AG04449 (cell line): ENCODE results near the gene UBTD1.

Experiments used
- CTCF ChIA-PET: fragments of 350-600 bp; formaldehyde crosslinking; extraction: SDS; loops from one replicate; lab custom pipeline; 2021; ENCODE audit warnings: antibody characterized with exemption; lab: Yijun Ruan, JAX
- POLR2A ChIA-PET: fragments of 400-600, 350-600 bp; formaldehyde crosslinking; extraction: SDS; loops from one replicate; lab custom pipeline; 2020; ENCODE audit warnings: antibody characterized with exemption, inconsistent platforms; lab: Yijun Ruan, JAX
- DNase-seq: peaks from one replicate; pipeline ENCODE4 v3.0.0-alpha.2; 2010; ENCODE audit warnings: low read depth, low spot score
- H3K4me3 ChIP-seq: 2 replicates; pipeline ENCODE4 v1.5.1; 2011; ENCODE audit warnings: low read depth, mild to moderate bottlenecking, control low read depth, low read length
- TF ChIP-seq, protein P1 (sequence below): IDR thresholded peaks from one replicate; pipeline ENCODE4 v1.5.1; 2011; ENCODE audit warnings: mild to moderate bottlenecking, moderate library complexity, low read length, control low read depth, inconsistent platforms; ENCODE audit not compliant: insufficient read depth; ENCODE audit errors: missing control alignments

UBTD1 gene

DNA sequence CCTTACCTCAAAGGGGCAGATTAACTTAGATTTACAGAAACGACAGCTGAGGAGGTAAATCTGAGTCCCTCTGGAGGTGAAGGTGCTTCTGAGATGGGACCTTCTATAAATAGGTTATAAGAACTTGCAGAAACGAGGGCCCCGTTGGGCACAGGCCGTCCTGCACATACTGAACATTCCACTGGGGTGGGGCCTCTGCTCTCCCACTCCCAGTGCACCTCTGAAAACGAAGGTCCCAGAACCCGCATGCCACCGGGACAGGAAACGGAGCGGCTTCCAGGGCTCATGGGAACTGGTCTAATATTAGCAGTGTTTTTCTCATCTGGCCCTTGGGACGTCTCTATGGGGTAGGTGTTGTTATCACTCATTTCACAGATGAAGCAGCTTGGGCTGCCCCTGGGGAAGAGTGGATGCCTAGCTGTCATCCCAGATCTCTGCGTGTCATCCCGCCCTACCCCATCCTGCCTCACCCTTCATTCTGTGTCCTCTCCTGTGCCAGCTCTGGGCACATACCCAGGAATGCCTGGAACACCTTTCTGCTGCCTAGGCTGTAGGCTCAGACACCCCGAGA lies 110.4 kb downstream of the UBTD1 start:
- H3K4me3 ChIP-seq = no peak overlapping the region
- no peak for DNase-seq
- TF ChIP-seq, protein P1, sequence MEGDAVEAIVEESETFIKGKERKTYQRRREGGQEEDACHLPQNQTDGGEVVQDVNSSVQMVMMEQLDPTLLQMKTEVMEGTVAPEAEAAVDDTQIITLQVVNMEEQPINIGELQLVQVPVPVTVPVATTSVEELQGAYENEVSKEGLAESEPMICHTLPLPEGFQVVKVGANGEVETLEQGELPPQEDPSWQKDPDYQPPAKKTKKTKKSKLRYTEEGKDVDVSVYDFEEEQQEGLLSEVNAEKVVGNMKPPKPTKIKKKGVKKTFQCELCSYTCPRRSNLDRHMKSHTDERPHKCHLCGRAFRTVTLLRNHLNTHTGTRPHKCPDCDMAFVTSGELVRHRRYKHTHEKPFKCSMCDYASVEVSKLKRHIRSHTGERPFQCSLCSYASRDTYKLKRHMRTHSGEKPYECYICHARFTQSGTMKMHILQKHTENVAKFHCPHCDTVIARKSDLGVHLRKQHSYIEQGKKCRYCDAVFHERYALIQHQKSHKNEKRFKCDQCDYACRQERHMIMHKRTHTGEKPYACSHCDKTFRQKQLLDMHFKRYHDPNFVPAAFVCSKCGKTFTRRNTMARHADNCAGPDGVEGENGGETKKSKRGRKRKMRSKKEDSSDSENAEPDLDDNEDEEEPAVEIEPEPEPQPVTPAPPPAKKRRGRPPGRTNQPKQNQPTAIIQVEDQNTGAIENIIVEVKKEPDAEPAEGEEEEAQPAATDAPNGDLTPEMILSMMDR = no peak
- ChIA-PET CTCF (interaction anchor here (0.8 to 12.5 kb wide), 7 partner anchors 8 to 203 kb away, joined by 3 to 199 read pairs (median 5); partner anchors contain the start of gene ANKRD2), POLR2A (no interaction called here)

DNA sequence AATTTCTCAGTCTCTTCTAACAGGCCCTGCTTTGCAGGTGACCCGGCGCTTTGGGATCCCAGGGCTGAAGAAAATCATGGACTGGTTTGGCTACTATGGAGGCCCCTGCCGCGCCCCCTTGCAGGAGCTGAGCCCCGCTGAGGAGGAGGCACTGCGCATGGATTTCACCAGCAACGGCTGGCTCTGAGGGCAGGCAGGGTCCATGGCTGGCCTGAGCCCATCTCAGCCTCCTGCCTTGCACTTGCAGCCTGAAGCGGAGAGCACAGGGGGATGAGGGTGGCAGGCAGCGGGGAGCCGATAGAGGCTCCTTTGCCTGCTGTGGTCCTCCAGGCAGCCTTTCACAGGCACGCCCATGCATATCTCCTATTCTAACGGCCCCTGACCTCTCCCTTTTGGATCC lies 112.7 kb downstream of the UBTD1 start:
- ChIA-PET CTCF (interaction anchor here (0.8 to 12.5 kb wide), 11 partner anchors 11 to 208 kb away, joined by 3 to 199 read pairs (median 7); partner anchors contain the start of gene ANKRD2), POLR2A (no interaction called here)
- TF ChIP-seq, protein P1 = no peak

DNA sequence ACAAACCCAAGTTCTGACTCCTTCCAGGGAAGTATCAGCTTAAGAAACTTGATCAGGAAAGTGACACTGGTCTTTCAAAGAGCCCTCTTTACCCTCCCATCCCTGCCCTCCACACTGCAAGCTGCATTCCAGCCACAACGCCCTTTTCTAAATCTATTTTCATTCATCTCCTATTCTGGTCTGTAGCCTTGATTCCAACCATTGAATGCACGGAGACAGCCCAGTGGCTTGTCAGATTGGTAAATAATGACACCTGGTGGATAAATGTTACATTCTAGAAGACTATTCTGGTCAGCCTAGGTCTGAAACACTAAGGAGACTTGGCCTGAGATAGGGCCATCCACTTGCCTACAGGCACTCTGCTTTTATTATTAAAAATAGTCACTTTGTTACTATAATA lies 113.7 kb downstream of the UBTD1 start:
- no peak overlapping the region for H3K4me3 ChIP-seq
- DNase-seq = no peak
- ChIA-PET POLR2A (no interaction called here), CTCF (interaction anchor here (0.6 to 12.5 kb wide), 28 partner anchors 10 to 331 kb away, joined by 3 to 199 read pairs (median 3); partner anchors contain the start of gene ANKRD2)
- TF ChIP-seq, protein P1 = peak; percentile 20

More for the DNA sequence above, 112.7 kb downstream of the UBTD1 start:
- no peak for DNase-seq
- H3K4me3 ChIP-seq = no peak overlapping the region

DNA sequence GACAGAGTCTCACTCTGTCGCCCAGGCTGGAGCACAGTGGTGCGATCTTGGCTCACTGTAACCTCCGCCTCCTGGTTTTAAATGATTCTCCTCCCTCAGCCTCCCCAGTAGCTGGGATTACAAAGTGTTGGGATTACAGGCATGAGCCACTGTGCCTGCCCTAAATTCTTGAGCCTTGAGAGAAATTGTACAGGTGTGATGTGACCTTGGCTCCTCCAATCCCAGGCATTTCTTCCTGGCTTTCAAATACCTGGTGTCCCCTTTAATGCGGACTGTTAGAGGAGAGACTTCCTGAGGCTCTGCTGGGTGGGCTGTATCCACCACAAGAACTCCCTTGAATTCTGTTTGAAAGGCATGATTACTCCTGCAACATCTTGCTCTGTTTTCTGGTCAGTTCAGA lies 119.6 kb downstream of the UBTD1 start:
- H3K4me3 ChIP-seq = no peak overlapping the region
- CTCF ChIA-PET = interaction anchor here (0.8 to 12.5 kb wide), 4 partner anchors 9 to 66 kb away, joined by 3 to 199 read pairs (median 4); partner anchors contain the start of gene ANKRD2

DNA sequence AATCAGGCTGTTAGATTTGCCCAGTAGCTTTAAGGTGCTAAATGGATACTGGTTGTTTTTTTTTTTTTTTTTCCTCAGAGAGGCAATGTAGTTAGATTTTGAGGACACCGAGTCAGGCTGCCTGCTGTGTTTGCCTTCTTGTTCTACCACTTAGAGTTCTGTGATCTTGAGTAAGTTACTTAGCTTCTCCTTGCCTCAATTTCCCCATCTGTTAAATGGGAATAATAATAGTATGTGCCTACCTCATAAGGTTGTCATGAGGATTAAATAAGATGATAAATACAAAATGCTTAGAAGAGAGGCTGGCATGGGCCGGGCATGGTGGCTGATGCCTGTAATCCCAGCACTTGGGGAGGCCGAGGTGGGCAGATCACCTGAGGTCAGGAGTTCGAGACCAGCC lies 120.0 kb downstream of the UBTD1 start:
- TF ChIP-seq, protein P1 = no peak
- CTCF ChIA-PET = interaction anchor here (0.8 to 12.5 kb wide), 4 partner anchors 10 to 66 kb away, joined by 3 to 199 read pairs (median 4); partner anchors contain the start of gene ANKRD2
- H3K4me3 ChIP-seq = no peak overlapping the region
- POLR2A ChIA-PET = no interaction called here
- DNase-seq = no peak

More for the DNA sequence above, 119.6 kb downstream of the UBTD1 start:
- TF ChIP-seq, protein P1 = no peak
- POLR2A ChIA-PET = no interaction called here
- DNase-seq = no peak
